GM23338 (cell line): ENCODE data around the gene ZDHHC7. TPM values are rescaled to one million over a fixed set of nuclear protein-coding genes. Genes with fewer than 3 reads are reported as not detected.

ENCODE experiments used
- ATAC-seq: fragments of 200-7000 bp; cut with Tn5 transposase; 3 replicates; pipeline ENCODE4 v1.9.1; 2020
- DNase-seq: peaks from one replicate; pipeline ENCODE4 v3.0.0-alpha.2; 2015; ENCODE audit warnings: low spot score
- H2AFZ ChIP-seq: fragments of 200-600 bp; sonication (generic); 2 replicates; pipeline ENCODE4 v1.8.0; 2016; ENCODE audit warnings: antibody characterized with exemption, mild to moderate bottlenecking, moderate library complexity
- H3F3A ChIP-seq: fragments of 200-600 bp; sonication (generic); replicated peaks from 2 replicates; pipeline ENCODE4 v1.8.0; 2017; ENCODE audit warnings: antibody characterized with exemption, mixed run types, low read depth
- H3K27ac ChIP-seq: fragments of 200-600 bp; sonication (generic); 2 replicates; pipeline ENCODE4 v1.6.1; 2016; ENCODE audit warnings: low read depth
- H3K27me3 ChIP-seq: fragments of 200-600 bp; sonication (generic); 2 replicates; pipeline ENCODE4 v1.8.0; 2016; ENCODE audit warnings: mild to moderate bottlenecking, mixed run types, moderate library complexity; ENCODE audit not compliant: insufficient read depth
- H3K36me3 ChIP-seq: fragments of 200-600 bp; sonication (generic); 2 replicates; pipeline ENCODE4 v1.8.0; 2016; ENCODE audit warnings: mild to moderate bottlenecking; ENCODE audit not compliant: insufficient read depth
- H3K4me1 ChIP-seq: fragments of 200-600 bp; sonication (generic); 2 replicates; pipeline ENCODE4 v1.8.0; 2016; ENCODE audit warnings: mild to moderate bottlenecking, moderate library complexity; ENCODE audit not compliant: insufficient read depth
- H3K4me2 ChIP-seq: fragments of 200-600 bp; sonication (generic); 2 replicates; pipeline ENCODE4 v1.7.1; 2017; ENCODE audit warnings: mixed run types
- H3K4me3 ChIP-seq: fragments of 200-600 bp; sonication (generic); 2 replicates; pipeline ENCODE4 v1.6.1; 2016; ENCODE audit warnings: mixed run types
- H3K79me2 ChIP-seq: fragments of 200-600 bp; sonication (generic); replicated peaks from 2 replicates; pipeline ENCODE4 v1.8.0; 2017; ENCODE audit warnings: mild to moderate bottlenecking; ENCODE audit not compliant: insufficient read depth
- H3K9me2 ChIP-seq: fragments of 200-600 bp; sonication (generic); 2 replicates; pipeline ENCODE4 v1.8.0; 2017; ENCODE audit not compliant: insufficient read depth
- H4K20me1 ChIP-seq: fragments of 200-600 bp; sonication (generic); replicated peaks from 2 replicates; pipeline ENCODE4 v1.8.0; 2017; ENCODE audit warnings: mild to moderate bottlenecking; ENCODE audit not compliant: insufficient read depth
- H3K27ac Mint-ChIP-seq: 2 replicates; pipeline ENCODE4 v1.8.0; 2020; ENCODE audit warnings: inconsistent platforms, mild to moderate bottlenecking, moderate library complexity, mixed read lengths
- H3K27me3 Mint-ChIP-seq: 3 replicates; pipeline ENCODE4 v1.8.0; 2022; ENCODE audit warnings: low read depth, mild to moderate bottlenecking, moderate library complexity, mixed read lengths, inconsistent platforms; ENCODE audit not compliant: insufficient read depth, poor library complexity
- H3K36me3 Mint-ChIP-seq: 3 replicates; pipeline ENCODE4 v1.8.0; 2021; ENCODE audit warnings: low read depth, mild to moderate bottlenecking, inconsistent platforms, moderate library complexity, mixed read lengths
- H3K4me1 Mint-ChIP-seq: 3 replicates; pipeline ENCODE4 v1.8.0; 2020; ENCODE audit warnings: mild to moderate bottlenecking, inconsistent platforms, mixed read lengths
- H3K4me3 Mint-ChIP-seq: 3 replicates; pipeline ENCODE4 v1.8.0; 2021; ENCODE audit warnings: moderate library complexity, mild to moderate bottlenecking, inconsistent platforms, mixed read lengths
- H3K9me3 Mint-ChIP-seq: 3 replicates; pipeline ENCODE4 v1.8.0; 2020; ENCODE audit warnings: moderate library complexity, mild to moderate bottlenecking, inconsistent platforms, mixed read lengths
- CTCF ChIP-seq, 2 experiments: fragments of 200-600 bp in 1 of 2; sonication (generic) in 1 of 2; conservative IDR thresholded peaks; 2 replicates each; pipeline versions ENCODE4 v1.5.1 to v1.6.1; 2016 to 2017; ENCODE audit warnings: antibody characterized with exemption in 2 of 2, low read depth in 2 of 2, mild to moderate bottlenecking in 2 of 2, moderate library complexity in 1 of 2
- ZNF462 ChIP-seq: fragments of 250-450 bp; sonication (Bioruptor Pico); IDR thresholded peaks from 2 replicates; pipeline ENCODE4 v1.5.0; 2020; ENCODE audit warnings: mild to moderate bottlenecking, moderate library complexity
- polyA plus RNA-seq: library from polyadenylated mRNA; unstranded; fragments of >200 nt; fragmentation: Nextera tagmentation; extraction: Ambion mirVana; gene quantifications from 2 replicates; pipeline ENCODE4 v1.2.1, GENCODE V29; 2016
- total RNA-seq: library from RNA; depleted of rRNA; stranded (reverse); fragments of >200 nt; shearing (Covaris generic); gene quantifications from 2 replicates; pipeline ENCODE4 v1.2.3, GENCODE V29; 2014

ZDHHC7 gene
- total and polyA plus RNA-seq, 2 experiments from 2014 or later: 13.1 to 46.1 TPM

DNA sequence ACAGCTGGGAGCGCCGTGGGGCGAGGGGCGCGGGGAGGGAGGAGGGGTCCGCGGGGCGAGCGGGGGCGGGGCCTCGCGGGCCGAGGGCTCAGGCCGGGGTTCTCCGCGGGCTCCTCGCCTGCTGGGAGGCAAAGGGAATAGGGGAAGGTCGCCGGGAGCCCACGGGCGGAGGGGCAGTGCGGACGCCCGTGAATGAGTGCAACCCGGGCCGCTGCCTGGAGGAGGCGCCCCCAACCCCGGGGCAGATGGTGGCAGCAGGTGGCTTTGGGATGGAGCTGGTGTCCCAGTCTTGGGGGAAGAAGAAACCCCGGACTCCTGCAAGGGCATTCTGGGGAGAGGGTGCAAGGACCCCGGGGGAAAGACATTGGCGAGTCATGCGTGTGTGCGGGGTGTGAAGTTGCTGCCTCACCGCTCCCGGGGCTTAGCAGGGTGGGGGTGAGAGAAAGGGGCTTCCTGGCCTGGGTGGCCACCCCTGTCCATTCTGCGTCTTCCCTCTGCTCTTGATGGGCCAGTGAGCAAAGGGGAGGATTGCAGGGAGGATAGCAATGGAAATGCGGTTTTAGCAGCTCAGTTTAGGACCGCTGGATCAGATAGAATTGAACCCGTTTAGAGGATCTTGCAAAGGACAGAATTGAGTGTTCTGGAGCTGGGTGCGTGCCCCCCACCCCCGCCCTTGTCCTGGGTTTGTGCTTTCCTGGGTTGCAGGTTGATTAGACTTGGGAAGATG lies 16.8 kb upstream of the ZDHHC7 start:
- H3K36me3 Mint-ChIP-seq: no peaks in the 10 kb centered on the region
- no peaks in the 10 kb centered on the region for H3F3A ChIP-seq
- peak; percentile 75 for ATAC-seq
- H3K9me3 Mint-ChIP-seq: no peaks in the 10 kb centered on the region
- H3K4me1 ChIP-seq: peaks cover 16% of the 10 kb centered on the region; the same call in 1 of the 2 replicates
- peak overlapping the region; percentile 81 for H3K4me2 ChIP-seq
- H3K4me1 Mint-ChIP-seq: peaks cover 26% of the 10 kb centered on the region
- H3K36me3 ChIP-seq: no peaks in the 10 kb centered on the region
- no peaks in the 10 kb centered on the region for H4K20me1 ChIP-seq
- H3K27me3 Mint-ChIP-seq: peaks cover 14% of the 10 kb centered on the region
- peak overlapping the region; percentile 90 for H2AFZ ChIP-seq
- peak overlapping the region; percentile 79 for H3K4me3 Mint-ChIP-seq
- peak; percentile 35 to 39; a peak in 3 of 4 replicates for TF ChIP-seq CTCF (conservative IDR thresholded peaks at IDR 0.05; ENCODE audit: low read depth in 2 of 2)
- no peak for TF ChIP-seq ZNF462
- H3K27me3 ChIP-seq: peaks cover 14% of the 10 kb centered on the region; the same call in 1 of the 2 replicates
- H3K27ac Mint-ChIP-seq: no peak overlapping the region
- DNase-seq: peak; percentile 61
- H3K79me2 ChIP-seq: no peaks in the 10 kb centered on the region
- H3K9me2 ChIP-seq: no peaks in the 10 kb centered on the region
- H3K4me3 ChIP-seq: peak overlapping the region; percentile 83
- no peak overlapping the region for H3K27ac ChIP-seq
